ENCODE data around the gene IL5RA.

DNA sequence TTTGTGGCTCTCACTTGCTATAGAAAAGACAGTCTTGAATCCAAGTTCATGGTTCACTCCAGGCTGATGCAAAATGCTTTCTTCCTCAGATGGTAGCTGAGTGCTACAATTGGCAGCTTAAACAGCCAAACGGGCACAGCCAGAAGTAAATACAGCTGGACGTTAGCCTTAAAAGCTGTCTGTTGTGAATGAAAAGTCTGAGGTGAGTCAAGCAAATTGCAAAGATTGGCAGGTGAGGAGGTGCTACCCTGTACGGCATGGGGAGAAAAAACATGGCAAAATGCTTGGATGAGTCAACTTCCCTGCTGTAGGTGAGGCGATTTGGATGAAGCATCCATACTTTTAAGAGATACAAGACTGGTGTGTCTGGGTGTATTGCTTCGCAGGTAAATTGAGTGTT, 40.5 kb downstream of the IL5RA start:
- no peak for TF ChIP-seq EZH2 (IDR thresholded peaks at IDR 0.05; ENCODE audit: borderline replicate concordance, low read depth, low read length, severe bottlenecking)
- TF ChIP-seq, protein P1, sequence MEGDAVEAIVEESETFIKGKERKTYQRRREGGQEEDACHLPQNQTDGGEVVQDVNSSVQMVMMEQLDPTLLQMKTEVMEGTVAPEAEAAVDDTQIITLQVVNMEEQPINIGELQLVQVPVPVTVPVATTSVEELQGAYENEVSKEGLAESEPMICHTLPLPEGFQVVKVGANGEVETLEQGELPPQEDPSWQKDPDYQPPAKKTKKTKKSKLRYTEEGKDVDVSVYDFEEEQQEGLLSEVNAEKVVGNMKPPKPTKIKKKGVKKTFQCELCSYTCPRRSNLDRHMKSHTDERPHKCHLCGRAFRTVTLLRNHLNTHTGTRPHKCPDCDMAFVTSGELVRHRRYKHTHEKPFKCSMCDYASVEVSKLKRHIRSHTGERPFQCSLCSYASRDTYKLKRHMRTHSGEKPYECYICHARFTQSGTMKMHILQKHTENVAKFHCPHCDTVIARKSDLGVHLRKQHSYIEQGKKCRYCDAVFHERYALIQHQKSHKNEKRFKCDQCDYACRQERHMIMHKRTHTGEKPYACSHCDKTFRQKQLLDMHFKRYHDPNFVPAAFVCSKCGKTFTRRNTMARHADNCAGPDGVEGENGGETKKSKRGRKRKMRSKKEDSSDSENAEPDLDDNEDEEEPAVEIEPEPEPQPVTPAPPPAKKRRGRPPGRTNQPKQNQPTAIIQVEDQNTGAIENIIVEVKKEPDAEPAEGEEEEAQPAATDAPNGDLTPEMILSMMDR (IDR thresholded peaks at IDR 0.05; ENCODE audit: borderline replicate concordance, extremely low read depth, low read length, poor library complexity, severe bottlenecking): no peak

Measured in DND-41 (cell line).